Adrenal gland (tissue), 12 donors: ENCODE measurements around the gene FARS2. TPM values are rescaled to one million over a fixed set of nuclear protein-coding genes. Genes with fewer than 3 reads are reported as not detected.

Source experiments
- DNase-seq, 7 donors: peaks; one replicate each; pipeline ENCODE4 v3.0.0-alpha.2; 2019 to 2020
- H3K27ac ChIP-seq, 5 donors: fragments of 200-600 bp; sonication (generic) in 4 of 5; 1 replicate in 3 of 5; 2 replicates in 2 of 5; pipeline versions ENCODE4 v1.5.1 to v1.8.0; 2016 to 2020; ENCODE audit warnings: mild to moderate bottlenecking in 1 of 5
- H3K27me3 ChIP-seq: fragments of 200-600 bp; 2 replicates; pipeline ENCODE4 v1.8.0; 2021
- H3K36me3 ChIP-seq, 2 donors: fragments of 200-600 bp; replicated peaks in 1 of 2; 1 replicate in 1 of 2; 2 replicates in 1 of 2; pipeline versions ENCODE4 v1.5.1 to v1.8.0; 2018 to 2022
- H3K4me1 ChIP-seq, 2 donors: fragments of 200-600 bp; replicated peaks in 1 of 2; 1 replicate in 1 of 2; 2 replicates in 1 of 2; pipeline versions ENCODE4 v1.5.1 to v1.8.0; 2018 to 2021
- H3K4me3 ChIP-seq, 4 donors: fragments of 200-600 bp; sonication (generic) in 3 of 4; one replicate each; pipeline ENCODE4 v1.5.1; 2016 to 2018
- H3K9me3 ChIP-seq, 3 donors: fragments of 200-600 bp; sonication (generic) in 1 of 3; replicated peaks in 1 of 3; 1 replicate in 2 of 3; 2 replicates in 1 of 3; pipeline versions ENCODE4 v1.5.1 to v1.8.0; 2016 to 2021
- POLR2A ChIP-seq, 2 donors: fragments of 450-650 bp; IDR thresholded peaks; one replicate each; pipeline ENCODE4 v1.6.1; 2017; ENCODE audit warnings: antibody characterized with exemption in 2 of 2, mild to moderate bottlenecking in 2 of 2, moderate library complexity in 1 of 2
- WGBS, 4 donors: extraction: QIAGEN DNeasy Blood & Tissue Kit in 2 of 4; methylation state at CpG; one replicate each; pipeline versions ENCODE4 v1.1.5 to v1.1.7; 2013 to 2017; 5-methylcytosine and 5-hydroxymethylcytosine counted together
- intact Hi-C, 2 donors: fragments of 100-400 bp; cut with DNase I; formaldehyde crosslinking; loops; one replicate each; pipeline versions ENCODE4 v1.14.1 to v1.15.0; 2022 to 2023
- polyA plus RNA-seq, 3 donors: library from polyadenylated mRNA; stranded (reverse); fragments of 200-250 nt in 2 of 3; fragments of 350-450 nt in 1 of 3; fragmentation: Illumina TruSeq in 1 of 3; extraction: RNeasy Lipid Tissue Mini Kit (QIAGEN cat#74804) in 1 of 3; gene quantifications; one replicate each; pipeline ENCODE4 v1.2.3, GENCODE V29; 2013 to 2014
- total RNA-seq, 9 donors: library from RNA; depleted of rRNA in 4 of 9; stranded (reverse); fragments of >200 nt in 4 of 9; fragments of 120-200 nt in 1 of 9; fragmentation: NEBNext Ultra II Directional in 1 of 9; extraction: Animal tissue kit (Norgen Biotek cat#: 25700) in 1 of 9; gene quantifications; one replicate each; pipeline versions ENCODE4 v1.1.0 to v1.2.4, GENCODE V29; 2013 to 2023
- TF ChIP-seq, protein P1 (sequence below), 6 experiments: fragments of 450-650 bp in 4 of 6; fragments of 200-600 bp in 2 of 6; sonication (generic) in 1 of 6; IDR thresholded peaks; 1 replicate in 5 of 6; 2 replicates in 1 of 6; pipeline versions ENCODE4 v1.5.1 to v1.8.0; 2016 to 2021; ENCODE audit warnings: antibody characterized with exemption in 6 of 6, mild to moderate bottlenecking in 2 of 6, moderate library complexity in 1 of 6
- donor health status: healthy with polysubstance abuse.
- donor health status: Bipolar disorder and iron deficiency.
- donor health status: DM: yes; HTN: yes; CAD: no.
- donor health status: DM: no; HTN: no; CAD: no.
- donor health status: DM: no; HTN: no; CAD: no.
- donor health status: DM: yes; HTN: yes; CAD: no.

The FARS2 gene
- total and polyA plus RNA-seq, 12 donors: 7.2 to 55.2 (median 19.8) TPM

DNA sequence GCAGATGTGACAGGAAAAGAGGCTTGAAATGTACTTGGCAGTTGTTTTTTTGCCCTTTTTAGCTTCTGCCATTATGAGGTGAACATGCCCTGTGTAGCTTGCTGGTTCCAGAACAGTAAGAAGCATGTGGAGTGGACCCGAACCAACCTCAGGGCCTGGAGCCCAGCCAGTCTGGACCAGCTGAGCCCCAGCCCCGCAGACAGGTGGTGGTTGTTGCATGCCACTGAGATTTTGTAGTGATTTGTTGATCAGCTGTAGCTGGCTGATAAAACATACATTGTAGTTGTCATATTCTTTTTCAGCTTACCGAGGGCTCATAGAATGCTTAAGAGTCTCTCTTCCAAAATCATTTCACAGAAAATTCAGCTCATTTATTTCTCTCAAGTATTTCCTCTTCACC, 182.2 kb downstream of the FARS2 start:
- no peaks in the 10 kb centered on the region for H3K4me1 ChIP-seq
- H3K9me3 ChIP-seq: no peaks in the 10 kb centered on the region
- H3K27me3 ChIP-seq: no peaks in the 10 kb centered on the region
- H3K36me3 ChIP-seq: no peaks in the 10 kb centered on the region
- 76 to 82% (median 81%) methylated on average over 3 of the region's 3 CpGs for WGBS, 4 donors
- H3K27ac ChIP-seq: no peak overlapping the region
- H3K4me3 ChIP-seq: no peak overlapping the region
- TF ChIP-seq, protein P1, sequence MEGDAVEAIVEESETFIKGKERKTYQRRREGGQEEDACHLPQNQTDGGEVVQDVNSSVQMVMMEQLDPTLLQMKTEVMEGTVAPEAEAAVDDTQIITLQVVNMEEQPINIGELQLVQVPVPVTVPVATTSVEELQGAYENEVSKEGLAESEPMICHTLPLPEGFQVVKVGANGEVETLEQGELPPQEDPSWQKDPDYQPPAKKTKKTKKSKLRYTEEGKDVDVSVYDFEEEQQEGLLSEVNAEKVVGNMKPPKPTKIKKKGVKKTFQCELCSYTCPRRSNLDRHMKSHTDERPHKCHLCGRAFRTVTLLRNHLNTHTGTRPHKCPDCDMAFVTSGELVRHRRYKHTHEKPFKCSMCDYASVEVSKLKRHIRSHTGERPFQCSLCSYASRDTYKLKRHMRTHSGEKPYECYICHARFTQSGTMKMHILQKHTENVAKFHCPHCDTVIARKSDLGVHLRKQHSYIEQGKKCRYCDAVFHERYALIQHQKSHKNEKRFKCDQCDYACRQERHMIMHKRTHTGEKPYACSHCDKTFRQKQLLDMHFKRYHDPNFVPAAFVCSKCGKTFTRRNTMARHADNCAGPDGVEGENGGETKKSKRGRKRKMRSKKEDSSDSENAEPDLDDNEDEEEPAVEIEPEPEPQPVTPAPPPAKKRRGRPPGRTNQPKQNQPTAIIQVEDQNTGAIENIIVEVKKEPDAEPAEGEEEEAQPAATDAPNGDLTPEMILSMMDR (IDR thresholded peaks at IDR 0.05): no peak
- TF ChIP-seq POLR2A (IDR thresholded peaks at IDR 0.05): no peak
- intact Hi-C loops: no loop called here
- DNase-seq: no peak

DNA sequence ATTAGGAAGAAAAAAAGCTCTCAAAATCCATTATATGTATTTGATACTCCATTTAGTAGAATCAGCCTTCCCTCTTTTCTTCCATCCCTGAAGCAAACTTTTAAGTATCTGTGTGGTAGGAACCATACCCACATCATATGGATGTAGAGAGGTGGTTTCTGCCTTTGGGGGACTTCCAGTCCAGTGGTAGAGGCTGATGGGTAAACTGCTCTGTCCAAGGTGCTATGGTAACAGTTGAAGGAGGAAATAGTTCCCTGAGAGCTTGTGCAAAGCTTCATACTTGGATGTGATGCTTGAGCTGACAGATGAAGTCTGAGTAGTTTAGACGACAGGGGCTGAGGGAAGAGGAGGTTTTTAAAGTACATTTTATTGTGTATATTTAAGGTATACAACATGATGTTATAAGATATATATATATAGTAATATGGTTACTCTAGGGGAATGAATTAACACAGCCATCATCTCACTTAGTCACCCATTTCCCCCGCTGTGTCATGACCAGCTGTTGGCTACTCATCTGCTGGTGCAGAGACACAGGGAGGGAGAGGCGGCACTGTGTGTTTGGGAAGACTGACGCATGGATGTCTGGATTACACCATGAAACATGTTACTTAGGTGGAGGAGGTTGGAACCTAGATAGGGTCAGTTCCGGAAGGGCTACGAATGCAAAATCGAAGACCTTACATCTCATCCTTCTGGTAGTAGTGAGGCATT, 185.2 kb downstream of the FARS2 start:
- no peaks in the 10 kb centered on the region for H3K4me1 ChIP-seq
- H3K4me3 ChIP-seq: no peak overlapping the region
- H3K27me3 ChIP-seq: no peaks in the 10 kb centered on the region
- TF ChIP-seq, protein P1 (IDR thresholded peaks at IDR 0.05): no peak
- TF ChIP-seq POLR2A (IDR thresholded peaks at IDR 0.05): no peak
- 94 to 99% (median 97%) methylated on average over 7 of the region's 7 CpGs for WGBS, 4 donors
- no peaks in the 10 kb centered on the region for H3K36me3 ChIP-seq
- H3K27ac ChIP-seq: no peak overlapping the region
- no peaks in the 10 kb centered on the region for H3K9me3 ChIP-seq
- intact Hi-C loops: no loop called here
- DNase-seq: no peak

DNA sequence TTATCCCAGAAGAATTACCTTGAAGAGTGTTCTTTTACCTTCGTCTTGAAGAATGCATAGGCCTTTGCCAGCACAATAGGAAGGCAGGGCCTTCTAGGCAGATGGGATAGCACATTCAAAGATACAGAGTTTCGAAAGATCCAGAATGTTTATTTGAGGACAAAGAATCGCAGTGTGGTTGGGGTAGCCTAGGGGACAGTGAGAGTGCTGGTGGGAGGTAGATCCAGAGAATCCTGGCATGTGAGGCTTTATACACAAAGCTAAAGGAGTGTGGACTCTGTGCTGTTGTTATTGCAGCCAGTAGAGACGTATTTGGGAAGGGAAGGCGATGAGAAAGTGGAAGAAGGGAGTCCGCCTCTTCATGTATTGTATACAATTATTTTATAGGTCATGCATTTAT, 186.6 kb downstream of the FARS2 start:
- Histone ChIP-seq H3K4me3 (no peak overlapping the region), H3K36me3 (no peaks in the 10 kb centered on the region)
- 95 to 96% (median 96%) methylated on average over 6 of the region's 6 CpGs for WGBS, 4 donors

DNA sequence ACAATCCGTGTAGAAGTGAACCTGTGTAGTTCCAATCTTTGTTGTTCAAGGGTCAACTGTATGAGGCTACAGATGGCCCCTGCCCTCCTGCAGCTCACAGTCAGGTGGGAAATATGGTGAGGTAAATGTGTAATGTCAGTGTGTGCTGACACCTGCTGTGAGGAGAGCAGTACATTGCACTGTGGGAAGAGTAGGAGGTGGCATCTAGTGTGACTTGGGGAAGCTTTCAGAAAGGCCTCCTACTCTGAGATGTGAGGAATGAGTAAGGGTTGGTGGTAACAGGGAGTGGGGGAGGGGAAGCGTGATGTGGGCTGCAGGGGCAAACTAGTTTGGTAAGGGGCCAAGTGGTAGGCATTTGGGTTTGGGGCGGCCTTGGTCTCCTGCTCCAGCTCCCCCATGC, 188.8 kb downstream of the FARS2 start:
- Histone ChIP-seq H3K4me3 (no peak overlapping the region), H3K9me3 (no peaks in the 10 kb centered on the region), H3K27ac (no peak overlapping the region), H3K27me3 (no peaks in the 10 kb centered on the region), H3K36me3 (no peaks in the 10 kb centered on the region), H3K4me1 (no peaks in the 10 kb centered on the region)
- DNase-seq: no peak
- no peak for TF ChIP-seq POLR2A (IDR thresholded peaks at IDR 0.05)
- TF ChIP-seq, protein P1 (IDR thresholded peaks at IDR 0.05): no peak
- intact Hi-C loops: no loop called here
- WGBS, 4 donors: 91 to 98% (median 97%) methylated on average over 3 of the region's 3 CpGs

More for the DNA sequence above, 186.6 kb downstream of the FARS2 start:
- Histone ChIP-seq H3K9me3 (no peaks in the 10 kb centered on the region), H3K4me1 (no peaks in the 10 kb centered on the region), H3K27me3 (no peaks in the 10 kb centered on the region), H3K27ac (no peak overlapping the region)
- intact Hi-C loops: no loop called here
- TF ChIP-seq, protein P1 (IDR thresholded peaks at IDR 0.05): no peak
- TF ChIP-seq POLR2A (IDR thresholded peaks at IDR 0.05): no peak
- no peak for DNase-seq
